Neural progenitor cell (in vitro differentiated cells): ENCODE results near the gene IL22RA2.

Experiments used
- CTCF ChIP-seq: fragments of 200-600 bp; sonication (generic); IDR thresholded peaks from 2 replicates; pipeline ENCODE4 v1.5.1; 2017; ENCODE audit warnings: antibody characterized with exemption, mild to moderate bottlenecking
- EZH2 ChIP-seq: fragments of 200-600 bp; sonication (generic); IDR thresholded peaks from 2 replicates; pipeline ENCODE4 v1.6.1; 2017; ENCODE audit warnings: antibody characterized with exemption, mild to moderate bottlenecking, moderate library complexity

DNA sequence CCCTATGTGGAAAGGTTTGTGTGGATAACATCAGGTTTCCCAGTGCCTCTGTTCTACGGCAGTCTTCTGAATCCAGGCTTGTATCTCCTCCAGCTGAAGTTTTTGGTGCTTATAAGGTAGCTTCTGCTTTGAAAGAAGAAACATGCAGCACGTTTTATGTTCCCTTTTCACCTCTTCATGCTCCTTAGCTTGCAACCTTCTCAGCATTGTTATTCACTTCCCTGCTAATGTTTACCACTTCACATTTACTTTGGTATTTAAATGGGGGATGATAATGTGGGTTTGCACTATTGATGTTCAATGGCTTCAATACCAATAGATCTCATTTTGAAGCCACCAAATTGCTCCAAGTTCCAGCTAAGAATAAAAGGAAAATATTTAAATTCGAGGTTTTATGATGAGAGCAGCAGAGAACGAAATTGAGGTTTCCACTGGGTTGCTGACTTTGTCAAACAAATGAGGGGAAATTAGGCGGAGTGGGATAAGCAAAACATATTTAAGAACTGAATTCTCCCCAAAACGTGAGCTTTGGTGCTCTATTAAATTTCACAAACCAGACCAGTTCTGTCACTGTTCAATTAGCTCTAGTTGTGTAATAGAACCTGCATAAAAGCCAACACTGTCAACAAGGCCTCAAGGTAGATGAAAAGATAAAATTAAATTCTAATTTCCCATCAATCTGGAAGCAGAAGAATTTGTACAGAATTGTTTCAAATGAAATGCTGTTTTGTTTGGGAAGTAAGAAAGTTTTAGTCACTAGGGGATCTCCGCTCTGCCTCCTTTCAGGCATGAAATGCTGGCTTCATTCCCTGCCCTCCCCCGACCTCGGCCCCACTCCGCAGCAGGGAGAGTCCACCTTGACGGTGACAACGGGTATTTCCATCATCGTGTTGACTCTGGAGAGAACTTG is 1.4 kb downstream of the IL22RA2 start:
- TF ChIP-seq CTCF (no peak), EZH2 (no peak)
